Subcutaneous abdominal adipose tissue (tissue), 5 donors: Measurements from ENCODE around the gene GNAL.

ENCODE experiments used
- H3K27ac ChIP-seq: one replicate; pipeline ENCODE4 v1.7.0; 2013; ENCODE audit warnings: low read depth, mild to moderate bottlenecking, inconsistent platforms, low read length, moderate library complexity
- H3K27me3 ChIP-seq, 5 donors: one replicate each; pipeline ENCODE4 v1.7.0; 2013; ENCODE audit warnings: low read length in 5 of 5, inconsistent platforms in 1 of 5; ENCODE audit not compliant: control insufficient read depth in 5 of 5, insufficient read depth in 4 of 5
- H3K36me3 ChIP-seq, 5 donors: one replicate each; pipeline ENCODE4 v1.7.0; 2013; ENCODE audit warnings: low read length in 5 of 5; ENCODE audit not compliant: control insufficient read depth in 5 of 5, insufficient read depth in 5 of 5
- H3K4me1 ChIP-seq, 5 donors: one replicate each; pipeline ENCODE4 v1.7.0; 2013; ENCODE audit warnings: low read length in 5 of 5, mild to moderate bottlenecking in 3 of 5, moderate library complexity in 1 of 5; ENCODE audit not compliant: control insufficient read depth in 5 of 5, insufficient read depth in 5 of 5
- H3K4me3 ChIP-seq, 5 donors: one replicate each; pipeline ENCODE4 v1.7.0; 2013; ENCODE audit warnings: low read length in 5 of 5, low read depth in 1 of 5
- H3K9ac ChIP-seq, 5 donors: one replicate each; pipeline ENCODE4 v1.7.0; 2013; ENCODE audit warnings: low read length in 5 of 5, mild to moderate bottlenecking in 4 of 5, moderate library complexity in 3 of 5
- H3K9me3 ChIP-seq, 5 donors: one replicate each; pipeline ENCODE4 v1.7.0; 2013; ENCODE audit warnings: low read length in 5 of 5; ENCODE audit not compliant: control insufficient read depth in 5 of 5
- donor health status: healthy.
- donor health status: healthy.
- donor health status: healthy.
- donor health status: healthy.
- donor health status: healthy.

Gene GNAL

DNA sequence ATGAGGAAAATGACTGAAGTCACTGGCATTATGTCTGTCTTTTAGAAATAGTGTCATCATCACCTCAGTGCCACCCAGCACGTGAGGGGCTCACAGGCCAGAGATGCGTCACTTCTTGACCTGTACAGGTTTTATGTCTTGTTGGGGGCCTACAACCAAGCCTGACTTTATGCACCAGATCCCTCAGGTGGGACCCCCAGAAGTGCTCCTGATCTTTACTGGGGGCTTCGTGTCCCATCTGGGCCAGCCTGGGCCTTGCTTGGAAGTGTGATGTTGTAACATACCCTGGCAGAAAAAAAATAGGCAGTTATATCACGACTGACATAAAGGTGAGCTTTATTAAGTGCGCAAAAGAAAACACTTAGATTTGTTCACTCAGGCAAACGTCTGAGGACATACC is 21.5 kb upstream of the GNAL start:
- Histone ChIP-seq H3K4me3 (no peak overlapping the region), H3K36me3 (no peaks in the 10 kb centered on the region), H3K9me3 (no peaks in the 10 kb centered on the region), H3K9ac (no peak overlapping the region), H3K4me1 (no peaks in the 10 kb centered on the region), H3K27me3 (peaks cover 5 to 19% (median 7%) of the 10 kb centered on the region in 5 donors), H3K27ac (no peak overlapping the region)

DNA sequence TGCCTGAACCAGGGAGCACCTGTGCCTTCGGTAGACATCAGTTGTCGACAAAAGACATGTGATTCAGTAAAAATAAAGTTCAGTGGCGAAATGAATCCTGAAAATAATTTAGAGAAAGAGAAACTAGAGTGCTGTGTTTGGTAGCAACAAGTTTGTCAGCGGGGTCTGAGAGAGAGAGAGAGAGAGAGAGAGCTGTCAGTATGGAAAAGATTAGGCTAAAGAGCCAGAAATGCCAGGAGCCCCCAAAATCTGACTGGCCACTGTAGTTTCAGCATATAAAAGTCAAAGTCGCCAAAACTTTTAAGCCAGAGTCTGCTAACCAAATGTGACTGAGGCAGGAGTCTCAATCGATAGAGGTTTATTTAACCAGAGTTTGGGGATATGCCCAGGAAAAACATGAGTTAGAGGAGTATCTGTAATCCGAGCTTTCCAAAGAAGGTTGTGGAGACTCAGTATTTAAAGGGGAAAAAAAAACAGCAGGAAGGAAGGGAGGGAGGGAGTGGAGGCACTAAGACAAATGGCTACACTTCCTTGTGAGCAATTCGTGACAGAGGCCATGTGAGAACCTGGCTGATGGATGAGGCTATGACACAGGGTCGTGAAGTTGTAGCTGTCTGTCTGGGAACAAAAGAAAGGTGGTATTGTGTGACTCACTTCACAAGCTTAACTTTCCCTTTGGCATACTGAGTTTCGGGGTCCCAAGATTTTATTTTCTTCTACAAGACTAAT is 20.5 kb upstream of the GNAL start:
- peaks cover 4 to 16% (median 7%) of the 10 kb centered on the region in 5 donors for H3K27me3 ChIP-seq
- no peaks in the 10 kb centered on the region for H3K9me3 ChIP-seq
- no peak overlapping the region for H3K27ac ChIP-seq
- H3K36me3 ChIP-seq, result no peaks in the 10 kb centered on the region
- no peaks in the 10 kb centered on the region for H3K4me1 ChIP-seq
- H3K4me3 ChIP-seq, result no peak overlapping the region
- H3K9ac ChIP-seq, result no peak overlapping the region

DNA sequence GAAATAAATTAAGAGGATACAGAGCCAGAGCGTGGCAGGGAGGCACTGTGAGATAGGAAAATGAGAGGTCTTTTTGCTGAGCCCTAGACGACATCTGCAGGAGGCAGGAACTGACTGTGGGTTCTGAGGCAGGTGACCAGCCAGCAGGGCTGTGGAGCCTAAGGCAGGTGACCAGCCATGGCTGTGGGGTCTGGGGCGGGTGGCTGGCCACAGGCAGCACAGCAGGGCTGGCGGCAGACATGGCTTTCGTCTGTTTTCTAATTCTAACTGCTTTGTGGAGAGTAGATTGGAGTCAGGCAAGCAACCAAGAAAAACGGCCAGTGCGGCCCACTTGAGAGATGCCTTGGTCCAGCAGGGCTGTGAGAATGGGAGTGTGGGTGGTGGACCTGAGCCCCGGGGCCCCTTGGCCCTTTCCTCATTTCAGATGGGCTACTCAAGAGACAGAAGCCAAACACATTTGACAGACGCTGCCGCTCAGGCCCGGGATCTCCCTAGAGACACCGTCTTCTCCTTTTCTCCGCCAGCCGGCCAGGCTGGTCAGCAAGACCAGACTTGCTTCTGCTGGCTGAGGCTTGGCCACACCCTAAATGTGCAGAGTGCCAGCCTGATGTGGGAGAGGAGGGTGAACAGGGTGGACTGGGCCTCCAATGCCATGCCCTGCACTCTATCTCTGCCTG is 19.7 kb upstream of the GNAL start:
- no peak overlapping the region for H3K9ac ChIP-seq
- no peaks in the 10 kb centered on the region for H3K4me1 ChIP-seq
- no peak overlapping the region for H3K27ac ChIP-seq
- no peaks in the 10 kb centered on the region for H3K36me3 ChIP-seq
- no peaks in the 10 kb centered on the region for H3K9me3 ChIP-seq
- H3K4me3 ChIP-seq, result no peak overlapping the region
- H3K27me3 ChIP-seq, result peaks cover 3 to 19% (median 4%) of the 10 kb centered on the region in 5 donors

DNA sequence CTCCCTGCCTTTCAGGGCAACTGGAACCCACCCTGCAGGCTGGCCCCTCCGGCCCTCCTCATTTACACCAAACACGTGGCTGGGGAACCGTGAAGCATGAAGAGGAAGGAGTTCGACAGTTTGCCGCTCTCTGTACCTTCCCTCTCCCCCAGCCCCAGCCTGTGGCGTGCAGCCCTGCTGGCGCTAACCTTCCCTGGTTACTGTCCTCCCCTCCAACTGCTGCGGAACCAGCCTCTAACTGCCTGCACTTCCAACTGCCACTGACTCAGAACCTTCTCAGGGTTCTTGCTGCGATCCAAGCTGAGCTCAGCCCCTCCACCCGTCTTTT is 19.2 kb upstream of the GNAL start:
- H3K36me3 ChIP-seq, result no peaks in the 10 kb centered on the region
- H3K27me3 ChIP-seq, result peaks cover 3 to 19% (median 4%) of the 10 kb centered on the region in 5 donors
- no peak overlapping the region for H3K9ac ChIP-seq
- no peak overlapping the region for H3K4me3 ChIP-seq
- H3K4me1 ChIP-seq, result no peaks in the 10 kb centered on the region
- no peaks in the 10 kb centered on the region for H3K9me3 ChIP-seq
- no peak overlapping the region for H3K27ac ChIP-seq

DNA sequence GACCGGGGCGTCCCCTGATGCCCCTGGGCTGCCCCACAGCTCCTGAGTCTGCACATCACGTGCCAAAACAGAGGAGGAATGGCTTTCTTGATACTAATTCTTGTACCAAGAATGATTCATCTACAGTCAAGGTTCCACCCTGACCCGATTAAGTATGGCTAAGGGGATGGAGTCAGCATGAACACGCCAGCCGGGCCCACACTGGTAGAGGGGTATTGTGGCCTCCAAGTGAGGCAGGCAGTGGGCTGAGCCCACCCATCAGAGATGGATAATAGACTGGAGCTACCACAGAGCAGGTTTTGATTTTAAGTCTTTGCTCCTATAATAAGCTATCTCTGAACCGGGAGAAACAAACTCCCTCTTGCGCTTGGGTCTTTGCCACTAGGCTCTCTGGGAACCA is 17.9 kb upstream of the GNAL start:
- Histone ChIP-seq H3K27me3 (peaks cover 3 to 16% (median 6%) of the 10 kb centered on the region in 5 donors), H3K9ac (no peak overlapping the region), H3K4me1 (no peaks in the 10 kb centered on the region), H3K9me3 (no peaks in the 10 kb centered on the region), H3K27ac (no peak overlapping the region), H3K4me3 (no peak overlapping the region), H3K36me3 (no peaks in the 10 kb centered on the region)

DNA sequence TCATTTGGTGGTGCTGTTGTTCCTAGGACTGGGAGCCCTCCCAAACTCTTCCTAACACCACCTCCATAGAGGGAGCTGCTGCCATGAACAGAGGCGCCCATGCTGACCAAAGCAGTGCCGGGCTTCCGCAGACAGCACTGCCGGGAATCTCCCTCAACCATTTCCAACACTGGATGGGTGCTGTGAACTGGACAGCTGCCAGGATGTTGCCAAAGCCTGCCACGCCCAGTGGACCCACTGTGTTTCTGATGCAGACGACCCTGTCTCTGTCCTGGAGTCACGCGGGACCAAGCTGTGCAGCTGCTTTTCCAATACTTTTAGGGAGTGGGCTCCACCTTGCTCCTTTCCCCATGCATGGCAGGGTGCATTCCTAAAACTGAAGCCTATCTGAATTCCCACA is 16.9 kb upstream of the GNAL start:
- Histone ChIP-seq H3K9ac (no peak overlapping the region), H3K9me3 (no peaks in the 10 kb centered on the region), H3K27me3 (peaks cover 3 to 20% (median 9%) of the 10 kb centered on the region in 5 donors), H3K4me3 (no peak overlapping the region), H3K4me1 (no peaks in the 10 kb centered on the region), H3K36me3 (no peaks in the 10 kb centered on the region), H3K27ac (no peak overlapping the region)

DNA sequence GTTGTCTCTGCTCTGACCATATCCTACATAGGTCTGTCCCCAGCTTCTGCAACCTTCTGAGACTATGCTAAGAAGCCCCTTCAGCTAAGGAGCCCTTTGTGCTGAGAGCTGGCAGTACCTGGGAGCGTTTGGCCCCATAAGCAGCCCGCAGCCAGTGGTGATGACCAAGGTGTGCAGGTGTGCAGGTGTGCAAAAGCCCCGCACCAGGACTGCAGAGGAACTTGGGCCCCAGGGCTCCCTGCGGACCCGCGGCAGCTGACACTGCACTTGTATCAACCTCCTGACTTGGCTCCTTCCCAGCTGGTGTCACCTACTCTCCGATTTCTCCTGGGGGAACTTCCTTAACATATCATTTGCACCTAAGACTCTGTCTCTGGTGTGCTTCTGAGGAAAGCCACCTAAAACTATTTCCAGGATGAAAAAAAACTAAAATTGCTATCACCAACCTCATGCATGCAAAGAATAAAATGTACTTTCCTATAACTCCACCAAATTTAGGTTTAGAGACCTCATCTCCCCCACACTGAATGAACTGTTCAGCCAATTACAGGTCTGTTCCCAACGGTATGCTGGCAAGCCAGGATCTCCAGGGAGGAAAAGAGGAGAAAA is 16.1 kb upstream of the GNAL start:
- Histone ChIP-seq H3K27me3 (peaks cover 3 to 24% (median 9%) of the 10 kb centered on the region in 5 donors), H3K27ac (no peak overlapping the region), H3K4me3 (no peak overlapping the region), H3K36me3 (no peaks in the 10 kb centered on the region), H3K4me1 (no peaks in the 10 kb centered on the region), H3K9ac (no peak overlapping the region), H3K9me3 (no peaks in the 10 kb centered on the region)

DNA sequence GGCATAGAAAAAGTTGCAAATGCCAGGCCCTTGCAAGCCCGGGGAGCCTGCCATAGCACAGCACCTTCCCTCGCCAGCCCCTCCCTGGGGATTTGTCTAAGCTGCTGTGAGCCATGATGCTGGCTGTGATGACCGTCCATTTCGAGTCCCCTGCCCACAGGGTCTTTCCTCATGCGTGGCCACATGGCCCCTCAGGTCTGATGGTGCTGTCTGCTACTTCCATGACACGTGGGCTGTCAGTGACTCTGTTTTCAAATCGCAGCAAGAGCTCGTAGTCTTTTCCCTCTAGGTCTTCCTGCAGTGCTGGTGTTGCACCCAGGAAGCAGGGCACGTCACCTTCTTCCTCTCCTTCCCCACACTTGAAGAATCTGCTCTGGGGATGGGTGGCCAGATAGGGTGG is 15.5 kb upstream of the GNAL start:
- Histone ChIP-seq H3K36me3 (no peaks in the 10 kb centered on the region), H3K4me3 (no peak overlapping the region), H3K27me3 (peaks cover 3 to 25% (median 12%) of the 10 kb centered on the region in 5 donors), H3K9me3 (no peaks in the 10 kb centered on the region), H3K4me1 (no peaks in the 10 kb centered on the region), H3K27ac (no peak overlapping the region), H3K9ac (no peak overlapping the region)

DNA sequence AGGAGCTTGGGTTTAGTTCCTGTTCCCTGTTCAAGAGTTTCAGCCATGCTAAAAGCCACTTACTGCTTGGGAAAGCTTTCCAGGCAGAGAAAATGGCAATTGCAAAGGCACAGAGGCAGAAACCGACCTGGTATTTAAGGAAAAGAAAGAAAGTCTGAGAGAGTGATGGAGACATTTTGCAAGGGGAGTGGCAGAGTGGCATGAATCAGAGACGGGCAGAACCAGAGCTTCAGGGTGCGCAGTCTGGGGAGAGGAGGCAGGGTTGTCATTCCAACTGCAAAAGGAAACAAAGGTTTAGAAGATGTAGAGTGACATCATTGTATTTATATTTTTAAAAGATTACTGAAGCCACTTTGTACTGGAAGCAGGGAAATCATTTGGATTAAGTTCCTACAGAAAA is 14.9 kb upstream of the GNAL start:
- H3K9ac ChIP-seq, result no peak overlapping the region
- H3K27ac ChIP-seq, result no peak overlapping the region
- H3K4me1 ChIP-seq, result no peaks in the 10 kb centered on the region
- H3K27me3 ChIP-seq, result peaks cover 3 to 27% (median 12%) of the 10 kb centered on the region in 5 donors
- H3K9me3 ChIP-seq, result no peaks in the 10 kb centered on the region
- H3K4me3 ChIP-seq, result no peak overlapping the region
- no peaks in the 10 kb centered on the region for H3K36me3 ChIP-seq

DNA sequence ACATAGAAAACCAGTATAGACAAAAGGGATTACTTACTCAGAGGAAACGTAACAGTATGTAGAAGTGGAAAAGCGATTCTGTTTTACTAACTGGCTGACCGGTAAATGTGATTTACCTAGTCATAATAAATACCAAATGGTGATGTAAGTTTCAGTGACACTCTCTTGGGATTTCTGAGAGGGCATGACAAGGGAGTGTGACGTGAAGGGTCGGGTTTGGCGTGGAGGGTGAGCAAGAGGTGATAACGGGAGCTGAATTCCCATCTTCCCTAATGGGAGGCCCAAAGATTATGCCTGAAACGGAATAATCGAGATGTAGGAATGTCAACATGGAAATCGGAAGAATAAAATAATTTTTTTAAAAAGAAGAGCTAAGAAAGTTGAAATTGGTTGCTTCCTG is 12.7 kb upstream of the GNAL start:
- Histone ChIP-seq H3K4me3 (no peak overlapping the region), H3K27me3 (peaks cover 3 to 29% (median 12%) of the 10 kb centered on the region in 5 donors), H3K36me3 (no peaks in the 10 kb centered on the region), H3K4me1 (no peaks in the 10 kb centered on the region), H3K9ac (no peak overlapping the region), H3K9me3 (no peaks in the 10 kb centered on the region), H3K27ac (no peak overlapping the region)
